Kidney (tissue), 14 donors: ENCODE results near the gene KIR3DL2. TPM values are rescaled to one million over a fixed set of nuclear protein-coding genes. Genes with fewer than 3 reads are reported as not detected.

Experiments
- DNase-seq, 5 donors: peaks; one replicate each; pipeline ENCODE4 v3.0.0-alpha.2; 2013 to 2020
- FAIRE-seq: peaks from 2 replicates; lab custom pipeline; 2012; peaks lifted over from hg19 to GRCh38; lab: Jason Lieb, UNC
- H3K27ac ChIP-seq, 2 donors: one replicate each; pipeline ENCODE4 v1.7.0; 2013; ENCODE audit warnings: low read depth in 2 of 2, low read length in 2 of 2, inconsistent platforms in 1 of 2
- H3K27me3 ChIP-seq: one replicate; pipeline ENCODE4 v1.7.1; 2013; ENCODE audit warnings: low read length, inconsistent platforms; ENCODE audit not compliant: control insufficient read depth, insufficient read depth
- H3K36me3 ChIP-seq, 3 donors: one replicate each; pipeline versions ENCODE4 v1.7.0 to v1.7.1; 2013; ENCODE audit warnings: low read length in 3 of 3, control low read depth in 1 of 3, inconsistent platforms in 1 of 3; ENCODE audit not compliant: insufficient read depth in 3 of 3, control insufficient read depth in 2 of 3
- H3K4me1 ChIP-seq, 3 donors: one replicate each; pipeline versions ENCODE4 v1.7.0 to v1.7.1; 2013; ENCODE audit warnings: low read length in 3 of 3, inconsistent platforms in 1 of 3, low read depth in 1 of 3; ENCODE audit not compliant: control insufficient read depth in 2 of 3, insufficient read depth in 2 of 3
- H3K4me3 ChIP-seq, 3 donors: one replicate each; pipeline versions ENCODE4 v1.7.0 to v1.8.1; 2013; ENCODE audit warnings: low read length in 3 of 3, control low read depth in 1 of 3, inconsistent platforms in 1 of 3
- H3K9ac ChIP-seq, 3 donors: one replicate each; pipeline versions ENCODE4 v1.7.0 to v1.7.1; 2013; ENCODE audit warnings: low read length in 3 of 3, control low read depth in 1 of 3, inconsistent platforms in 1 of 3
- H3K9me3 ChIP-seq, 3 donors: one replicate each; pipeline versions ENCODE4 v1.7.0 to v1.7.1; 2013; ENCODE audit warnings: low read length in 3 of 3, control low read depth in 1 of 3, inconsistent platforms in 1 of 3; ENCODE audit not compliant: control insufficient read depth in 2 of 3, insufficient read depth in 1 of 3
- intact Hi-C: fragments of 100-400 bp; cut with DNase I; formaldehyde crosslinking; loops from one replicate; pipeline ENCODE4 v1.11.1; 2022
- polyA plus RNA-seq: library from polyadenylated mRNA; stranded (reverse); fragments of 350-450 nt; fragmentation: Illumina TruSeq; extraction: RNeasy Lipid Tissue Mini Kit (QIAGEN cat#74804); gene quantifications from one replicate; pipeline ENCODE4 v1.2.3, GENCODE V29; 2014; ENCODE audit warnings: low read depth, low replicate concordance; ENCODE audit not compliant: insufficient read depth
- total RNA-seq: library from RNA; stranded (reverse); fragmentation: NEBNext Ultra II Directional; extraction: Animal tissue kit (Norgen Biotek cat#: 25700); gene quantifications from one replicate; pipeline ENCODE4 v1.2.1, GENCODE V29; 2021
- TF ChIP-seq, protein P1 (sequence below): IDR thresholded peaks from 3 replicates; pipeline ENCODE4 v1.5.1; 2012; ENCODE audit warnings: mild to moderate bottlenecking, moderate library complexity, borderline replicate concordance; ENCODE audit not compliant: insufficient read depth; ENCODE audit errors: extremely low read depth
- donor health status: control.
- donor health status: control.
- donor health status: control.
- donor health status: control.
- donor health status: control.
- donor health status: DM: yes; HTN: yes; CAD: no.
- donor health status: Normal renal cell carcinoma (clear cell type).

The KIR3DL2 gene
- total and polyA plus RNA-seq, 2 donors from 2014 or later = 0.13 TPM; not detected in 1

DNA sequence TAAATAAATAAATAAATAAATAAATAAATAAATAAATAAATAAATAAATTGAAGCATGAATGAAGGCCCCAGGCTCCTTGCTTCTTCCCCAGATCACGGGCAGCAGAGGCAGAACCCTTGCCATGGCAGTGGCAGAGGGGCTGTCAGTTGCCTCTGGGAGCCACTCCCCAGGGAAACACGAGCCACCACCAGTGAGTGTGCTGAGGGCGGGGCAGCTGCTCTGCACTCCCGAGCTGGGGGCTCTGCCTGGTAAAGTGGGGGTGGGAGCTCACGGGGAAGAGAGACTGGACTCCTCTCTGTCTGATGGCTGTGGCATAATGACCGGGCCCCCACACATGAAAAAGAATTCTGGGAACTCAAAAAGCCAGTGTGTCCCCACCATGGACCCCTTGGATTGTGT is 31.6 kb downstream of the KIR3DL2 start:
- H3K27ac ChIP-seq = no peak overlapping the region
- intact Hi-C loops = no loop called here
- H3K36me3 ChIP-seq = no peaks in the 10 kb centered on the region
- no peaks in the 10 kb centered on the region for H3K4me1 ChIP-seq
- H3K9ac ChIP-seq = no peak overlapping the region
- H3K9me3 ChIP-seq = no peaks in the 10 kb centered on the region
- TF ChIP-seq, protein P1, sequence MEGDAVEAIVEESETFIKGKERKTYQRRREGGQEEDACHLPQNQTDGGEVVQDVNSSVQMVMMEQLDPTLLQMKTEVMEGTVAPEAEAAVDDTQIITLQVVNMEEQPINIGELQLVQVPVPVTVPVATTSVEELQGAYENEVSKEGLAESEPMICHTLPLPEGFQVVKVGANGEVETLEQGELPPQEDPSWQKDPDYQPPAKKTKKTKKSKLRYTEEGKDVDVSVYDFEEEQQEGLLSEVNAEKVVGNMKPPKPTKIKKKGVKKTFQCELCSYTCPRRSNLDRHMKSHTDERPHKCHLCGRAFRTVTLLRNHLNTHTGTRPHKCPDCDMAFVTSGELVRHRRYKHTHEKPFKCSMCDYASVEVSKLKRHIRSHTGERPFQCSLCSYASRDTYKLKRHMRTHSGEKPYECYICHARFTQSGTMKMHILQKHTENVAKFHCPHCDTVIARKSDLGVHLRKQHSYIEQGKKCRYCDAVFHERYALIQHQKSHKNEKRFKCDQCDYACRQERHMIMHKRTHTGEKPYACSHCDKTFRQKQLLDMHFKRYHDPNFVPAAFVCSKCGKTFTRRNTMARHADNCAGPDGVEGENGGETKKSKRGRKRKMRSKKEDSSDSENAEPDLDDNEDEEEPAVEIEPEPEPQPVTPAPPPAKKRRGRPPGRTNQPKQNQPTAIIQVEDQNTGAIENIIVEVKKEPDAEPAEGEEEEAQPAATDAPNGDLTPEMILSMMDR = no peak
- FAIRE-seq (no peak), DNase-seq (no peak)
- H3K27me3 ChIP-seq = no peaks in the 10 kb centered on the region
- H3K4me3 ChIP-seq = no peak overlapping the region

DNA sequence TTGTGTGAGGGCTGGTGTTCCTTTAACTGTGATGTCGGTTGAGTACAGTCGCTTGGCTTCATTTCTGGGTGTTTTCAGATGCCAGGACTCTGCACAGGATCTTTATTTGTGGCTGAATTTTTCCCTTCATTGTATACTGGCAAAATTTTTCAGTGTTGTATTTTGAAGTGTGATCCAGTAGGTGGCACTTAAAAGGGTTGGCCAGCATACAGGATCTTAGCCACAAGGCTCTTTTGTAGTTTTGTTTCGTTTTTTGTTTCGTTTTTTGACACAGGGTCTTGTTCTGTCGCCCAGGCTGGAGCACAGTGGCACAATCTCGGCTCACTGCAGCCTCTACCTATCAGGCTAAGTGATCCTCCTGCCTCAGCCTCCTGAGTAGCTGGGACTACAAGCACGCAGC is 32.5 kb downstream of the KIR3DL2 start:
- TF ChIP-seq, protein P1 = no peak
- Histone ChIP-seq H3K27me3 (no peaks in the 10 kb centered on the region), H3K4me1 (no peaks in the 10 kb centered on the region), H3K36me3 (no peaks in the 10 kb centered on the region), H3K9ac (no peak overlapping the region), H3K4me3 (no peak overlapping the region), H3K27ac (no peak overlapping the region), H3K9me3 (no peaks in the 10 kb centered on the region)
- no peak for FAIRE-seq
- intact Hi-C loops = no loop called here
- DNase-seq = no peak

DNA sequence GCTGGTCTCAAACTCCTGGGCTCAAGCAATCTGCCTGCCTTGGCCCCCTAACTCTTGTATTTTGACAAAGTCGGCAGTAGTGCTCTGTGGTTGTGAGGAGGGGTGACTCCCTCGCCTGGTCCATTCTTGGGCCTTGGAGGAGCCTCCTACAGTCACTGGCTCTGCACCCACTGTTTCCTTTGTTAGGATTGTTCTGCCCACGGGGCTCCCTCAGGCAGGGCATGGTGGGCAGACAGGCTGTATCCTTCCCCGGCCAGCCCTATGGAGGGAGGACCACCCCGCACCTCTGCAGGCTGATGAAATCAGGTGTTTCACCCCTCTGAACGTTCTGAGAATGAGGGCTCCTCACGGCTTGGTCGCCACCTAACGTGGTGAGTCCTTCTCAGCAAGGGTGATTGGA is 33.0 kb downstream of the KIR3DL2 start:
- Histone ChIP-seq H3K9ac (no peak overlapping the region), H3K36me3 (no peaks in the 10 kb centered on the region), H3K4me3 (no peak overlapping the region), H3K9me3 (no peaks in the 10 kb centered on the region), H3K27me3 (no peaks in the 10 kb centered on the region), H3K4me1 (no peaks in the 10 kb centered on the region), H3K27ac (no peak overlapping the region)
- DNase-seq = no peak
- FAIRE-seq = no peak
- TF ChIP-seq, protein P1 = no peak
- intact Hi-C loops = no loop called here

DNA sequence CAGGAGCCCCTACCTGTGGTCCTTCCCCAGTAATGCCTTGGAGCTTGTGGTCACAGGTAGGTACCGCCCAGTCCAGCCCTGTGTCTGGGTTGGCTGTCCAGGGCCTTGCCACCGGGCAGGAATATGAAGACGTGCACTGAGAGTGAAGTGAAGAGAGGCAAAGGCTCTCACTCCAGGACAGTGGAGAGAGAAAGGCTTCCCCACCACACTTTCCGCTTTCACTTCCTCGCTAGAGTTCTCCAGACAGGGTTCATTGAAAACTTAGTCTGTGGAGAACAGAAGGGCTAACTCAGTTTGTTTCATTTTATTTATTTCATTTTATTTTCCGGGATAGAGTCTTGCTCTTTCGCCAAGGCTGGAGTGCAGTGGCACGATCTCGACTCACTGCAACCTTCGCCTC is 38.0 kb downstream of the KIR3DL2 start:
- H3K4me1 ChIP-seq = no peaks in the 10 kb centered on the region
- no peaks in the 10 kb centered on the region for H3K9me3 ChIP-seq
- DNase-seq (no peak), FAIRE-seq (no peak)
- H3K4me3 ChIP-seq = no peak overlapping the region
- intact Hi-C loops = no loop called here
- H3K27me3 ChIP-seq = no peaks in the 10 kb centered on the region
- TF ChIP-seq, protein P1 = no peak
- no peak overlapping the region for H3K27ac ChIP-seq
- H3K9ac ChIP-seq = no peak overlapping the region
- no peaks in the 10 kb centered on the region for H3K36me3 ChIP-seq
